WI38 (cell line): ENCODE data around the gene MYO3B.

Source experiments
- H3K4me3 ChIP-seq: 2 replicates; pipeline ENCODE4 v1.5.1; 2011; ENCODE audit warnings: low read depth, mild to moderate bottlenecking, control low read depth, low read length
- TF ChIP-seq, protein P1 (sequence below): IDR thresholded peaks from 2 replicates; pipeline ENCODE4 v1.5.1; 2012; ENCODE audit warnings: low read depth, mild to moderate bottlenecking, control low read depth, low read length

MYO3B gene

DNA sequence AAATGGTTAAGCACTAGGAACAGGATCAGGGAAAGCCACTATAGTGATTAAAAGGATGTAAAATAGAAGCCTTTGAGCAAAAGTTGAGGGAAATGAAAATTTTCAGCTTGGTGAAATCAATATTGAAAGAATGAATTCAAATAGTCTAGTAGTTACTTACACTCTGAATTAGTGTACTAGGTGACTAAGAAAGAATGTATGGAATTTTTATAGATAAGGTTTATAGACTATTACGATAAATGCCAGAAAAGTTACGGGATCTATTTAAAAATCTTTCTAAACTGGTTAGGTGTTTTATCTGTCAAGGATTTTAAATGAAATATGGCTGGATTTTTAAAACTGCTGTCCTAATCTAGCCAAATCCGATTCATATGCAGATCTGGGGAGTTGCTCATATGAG lies 208.6 kb downstream of the MYO3B start:
- H3K4me3 ChIP-seq, result no peak overlapping the region
- TF ChIP-seq, protein P1, sequence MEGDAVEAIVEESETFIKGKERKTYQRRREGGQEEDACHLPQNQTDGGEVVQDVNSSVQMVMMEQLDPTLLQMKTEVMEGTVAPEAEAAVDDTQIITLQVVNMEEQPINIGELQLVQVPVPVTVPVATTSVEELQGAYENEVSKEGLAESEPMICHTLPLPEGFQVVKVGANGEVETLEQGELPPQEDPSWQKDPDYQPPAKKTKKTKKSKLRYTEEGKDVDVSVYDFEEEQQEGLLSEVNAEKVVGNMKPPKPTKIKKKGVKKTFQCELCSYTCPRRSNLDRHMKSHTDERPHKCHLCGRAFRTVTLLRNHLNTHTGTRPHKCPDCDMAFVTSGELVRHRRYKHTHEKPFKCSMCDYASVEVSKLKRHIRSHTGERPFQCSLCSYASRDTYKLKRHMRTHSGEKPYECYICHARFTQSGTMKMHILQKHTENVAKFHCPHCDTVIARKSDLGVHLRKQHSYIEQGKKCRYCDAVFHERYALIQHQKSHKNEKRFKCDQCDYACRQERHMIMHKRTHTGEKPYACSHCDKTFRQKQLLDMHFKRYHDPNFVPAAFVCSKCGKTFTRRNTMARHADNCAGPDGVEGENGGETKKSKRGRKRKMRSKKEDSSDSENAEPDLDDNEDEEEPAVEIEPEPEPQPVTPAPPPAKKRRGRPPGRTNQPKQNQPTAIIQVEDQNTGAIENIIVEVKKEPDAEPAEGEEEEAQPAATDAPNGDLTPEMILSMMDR, result no peak

DNA sequence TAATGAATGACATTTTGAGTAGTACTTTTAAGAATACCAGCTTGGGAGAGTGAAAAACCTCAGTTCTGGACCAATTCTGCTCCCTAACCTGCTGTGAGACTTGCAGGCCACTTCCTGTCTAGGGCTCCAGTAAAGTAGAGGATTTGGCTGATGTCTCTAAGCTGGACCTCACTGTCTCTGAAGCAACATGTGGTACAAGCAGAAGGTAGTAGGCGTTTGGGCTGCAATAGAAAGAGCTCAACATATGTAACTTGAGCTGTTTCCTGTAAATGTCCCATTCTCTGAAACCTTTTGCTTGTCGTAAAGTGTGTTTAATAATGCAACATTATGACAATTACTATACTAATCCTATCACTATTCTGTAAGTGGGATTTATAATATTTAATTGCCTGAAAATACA lies 213.1 kb downstream of the MYO3B start:
- TF ChIP-seq, protein P1, result no peak
- H3K4me3 ChIP-seq, result no peak overlapping the region

DNA sequence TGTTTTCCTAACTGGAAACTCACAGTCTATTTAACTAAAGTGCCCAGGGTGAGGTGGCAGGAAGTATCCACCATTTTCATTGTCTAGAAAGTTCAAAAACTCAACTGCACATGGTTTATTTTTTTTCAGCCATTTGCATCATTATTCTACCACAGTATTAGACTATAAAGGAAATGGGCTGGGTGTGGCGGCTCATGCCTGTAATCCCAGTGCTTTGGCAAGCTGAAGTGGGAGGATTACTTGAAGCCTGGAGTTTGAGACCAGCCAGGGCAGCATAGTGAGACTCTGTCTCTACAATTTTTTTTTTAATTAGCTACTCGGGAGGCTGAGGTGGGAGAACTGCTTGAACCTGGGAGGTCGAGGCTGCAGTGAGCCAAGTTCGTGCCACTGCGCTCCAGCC lies 213.8 kb downstream of the MYO3B start:
- TF ChIP-seq, protein P1, result no peak
- no peak overlapping the region for H3K4me3 ChIP-seq

DNA sequence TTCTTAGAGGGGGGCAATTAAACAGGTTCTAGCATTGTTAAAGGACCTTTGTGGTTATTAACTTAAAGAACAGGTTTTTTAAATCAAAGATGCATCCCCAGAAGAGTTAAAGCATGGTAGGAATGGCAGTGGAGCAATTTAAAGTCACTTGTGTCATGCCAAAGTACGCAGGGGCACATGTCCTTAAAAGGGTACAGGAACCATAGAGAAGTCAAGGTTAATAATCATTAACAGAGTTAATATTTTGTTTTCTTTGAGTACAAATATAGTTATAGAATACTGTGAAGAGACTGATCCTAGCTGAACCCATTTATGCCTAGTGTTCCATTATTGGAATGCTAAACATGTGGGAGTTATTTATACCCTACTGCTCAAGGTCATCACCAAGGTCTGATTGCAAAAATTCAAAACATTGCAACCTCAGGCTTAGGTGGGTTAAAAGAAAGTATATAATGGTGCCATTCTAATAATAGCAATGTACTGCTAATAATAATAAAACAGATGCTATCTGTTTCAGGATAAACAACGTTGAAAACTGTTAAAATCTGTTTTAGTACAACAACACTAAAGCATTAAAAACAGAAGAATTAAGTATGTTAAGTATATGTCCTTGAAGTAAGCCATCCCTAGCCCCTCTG lies 216.0 kb downstream of the MYO3B start:
- TF ChIP-seq, protein P1, result no peak
- H3K4me3 ChIP-seq, result no peak overlapping the region

DNA sequence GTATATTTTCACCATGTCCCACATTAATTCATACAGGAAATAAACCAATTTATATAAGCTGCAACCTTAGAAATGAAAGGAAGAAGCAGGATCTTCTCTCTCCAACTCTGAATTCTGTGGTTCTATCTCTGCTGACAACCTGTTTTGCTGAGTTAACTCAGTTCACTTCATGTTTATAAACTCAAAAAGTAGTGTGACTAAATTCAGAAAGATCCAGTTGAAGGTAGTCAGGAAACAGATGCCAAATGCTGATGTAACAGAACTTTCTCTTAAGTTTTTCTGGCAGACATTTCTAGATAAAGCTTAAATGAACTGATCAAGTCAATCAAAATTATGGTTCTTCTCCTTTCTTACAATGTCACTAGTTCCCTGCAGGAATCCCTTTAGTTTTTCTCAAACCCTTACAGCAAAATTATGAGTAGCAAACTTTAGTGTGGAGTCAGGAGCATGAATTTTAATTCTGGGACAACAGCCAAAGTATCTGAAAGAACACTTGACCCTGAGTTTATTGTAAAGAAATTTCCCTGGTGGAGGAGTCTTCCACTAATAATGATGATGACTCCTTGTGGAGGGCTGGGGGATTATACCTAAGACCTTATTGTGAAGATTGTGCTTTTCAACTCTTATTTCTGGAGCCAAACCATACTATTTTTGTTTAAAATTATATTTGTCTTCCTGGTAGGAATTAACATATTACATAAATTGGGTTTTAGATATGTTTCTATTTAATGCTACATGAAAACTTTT lies 216.9 kb downstream of the MYO3B start:
- TF ChIP-seq, protein P1, result no peak
- H3K4me3 ChIP-seq, result no peak overlapping the region

DNA sequence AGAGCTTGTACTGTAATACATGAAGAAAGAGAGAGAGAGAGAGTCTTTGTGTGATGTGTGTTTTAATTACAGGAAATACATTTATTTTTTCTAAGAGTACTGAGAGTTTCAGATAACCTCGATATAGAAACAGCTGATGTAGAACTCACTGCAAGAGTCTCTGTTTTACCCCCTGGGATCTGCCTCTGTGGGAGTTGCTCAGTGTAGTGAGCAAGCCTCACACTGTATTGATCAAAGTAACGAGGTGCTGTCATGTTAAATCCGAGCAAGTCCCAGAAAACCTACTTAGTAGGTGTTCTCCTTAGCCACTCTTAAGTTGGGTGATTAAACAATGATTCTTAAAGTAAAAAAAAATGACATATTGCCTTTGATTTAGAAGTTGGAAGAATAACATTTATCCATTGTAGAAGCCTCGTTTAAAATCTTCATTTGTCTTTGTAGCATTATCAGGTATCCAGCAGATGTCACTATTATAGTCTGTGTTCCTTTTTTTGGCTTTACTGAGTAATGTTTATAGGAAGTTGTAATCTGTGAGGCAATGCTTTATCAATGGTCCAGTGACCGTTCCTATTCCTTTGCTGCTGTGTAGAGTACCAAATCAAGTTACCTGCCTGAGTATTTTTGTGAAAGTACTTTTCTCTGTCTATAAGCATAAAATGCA lies 219.0 kb downstream of the MYO3B start:
- TF ChIP-seq, protein P1, result no peak
- no peak overlapping the region for H3K4me3 ChIP-seq

DNA sequence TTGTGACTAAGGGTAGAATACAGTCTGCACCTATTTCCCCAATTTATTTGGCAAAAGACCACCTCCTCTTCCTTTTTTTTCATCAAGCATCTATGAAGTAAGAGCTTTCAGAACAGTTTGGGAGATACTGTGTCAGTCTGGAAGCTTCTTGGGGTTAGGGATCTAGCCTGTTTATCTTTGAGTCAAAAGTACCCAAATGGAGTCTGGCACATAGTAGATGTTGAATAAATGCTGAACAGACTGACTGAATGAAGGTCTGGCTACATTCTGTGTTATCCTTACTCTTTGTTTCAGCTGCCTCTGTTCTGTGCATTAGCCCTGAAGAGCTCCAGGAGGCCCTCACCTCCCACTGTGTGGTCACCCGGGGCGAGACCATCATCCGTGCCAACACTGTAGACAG lies 223.2 kb downstream of the MYO3B start:
- TF ChIP-seq, protein P1, result no peak
- H3K4me3 ChIP-seq, result no peak overlapping the region
